ENCODE data around the gene GRM7. TPM values are rescaled to one million over a fixed set of nuclear protein-coding genes. Genes with fewer than 3 reads are reported as not detected.

Gene GRM7
- total and polyA plus RNA-seq, 4 donors: 0.08 to 0.33 TPM; not detected in 2

DNA sequence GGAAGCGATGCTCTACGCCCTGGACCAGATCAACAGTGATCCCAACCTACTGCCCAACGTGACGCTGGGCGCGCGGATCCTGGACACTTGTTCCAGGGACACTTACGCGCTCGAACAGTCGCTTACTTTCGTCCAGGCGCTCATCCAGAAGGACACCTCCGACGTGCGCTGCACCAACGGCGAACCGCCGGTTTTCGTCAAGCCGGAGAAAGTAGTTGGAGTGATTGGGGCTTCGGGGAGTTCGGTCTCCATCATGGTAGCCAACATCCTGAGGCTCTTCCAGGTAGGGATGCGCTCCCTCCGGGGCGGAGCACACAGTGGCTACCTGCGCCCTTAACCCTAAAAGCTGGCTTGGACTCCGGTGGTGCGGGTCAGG lies 698 bp downstream of the GRM7 start:
- 7% methylated on average over 30 of the region's 30 CpGs for WGBS
- Histone ChIP-seq H3K9ac (ENCODE audit: low read depth in 1 of 2, low read length in 2 of 2) (no peak overlapping the region), H3K27ac (ENCODE audit: low read depth in 1 of 2, low read length in 2 of 2) (no peak overlapping the region), H3K4me3 (ENCODE audit: low read depth in 1 of 3, low read length in 3 of 3) (no peak overlapping the region), H3K27me3 (ENCODE audit: control insufficient read depth in 4 of 4, insufficient read depth in 4 of 4, low read length in 3 of 4) (peaks cover 0 to 14% (median 6%) of the 10 kb centered on the region in 4 donors), H3K36me3 (ENCODE audit: control insufficient read depth in 4 of 4, insufficient read depth in 3 of 4, low read depth in 1 of 4, low read length in 3 of 4) (no peaks in the 10 kb centered on the region), H3K4me1 (ENCODE audit: control insufficient read depth in 4 of 4, insufficient read depth in 4 of 4, low read length in 3 of 4) (peaks cover 0 to 18% (median 5%) of the 10 kb centered on the region in 4 donors), H3K9me3 (ENCODE audit: control insufficient read depth in 4 of 4, low read length in 3 of 4) (no peaks in the 10 kb centered on the region)
- DNase-seq (ENCODE audit: low spot score): no peak
- TF ChIP-seq JUND (IDR thresholded peaks at IDR 0.05): no peak
- no peak for TF ChIP-seq RXRA (IDR thresholded peaks at IDR 0.05)
- no peak for TF ChIP-seq HNF4G (IDR thresholded peaks at IDR 0.05)
- TF ChIP-seq YY1 (IDR thresholded peaks at IDR 0.05): no peak
- TF ChIP-seq RAD21 (IDR thresholded peaks at IDR 0.05): no peak
- no peak for TF ChIP-seq EGR1 (IDR thresholded peaks at IDR 0.05; ENCODE audit: low read depth in 2 of 2)
- no peak for TF ChIP-seq GABPA (IDR thresholded peaks at IDR 0.05 in 1 of 2, conservative IDR thresholded peaks at IDR 0.05 in 1 of 2)
- TF ChIP-seq CTCF (IDR thresholded peaks at IDR 0.05; ENCODE audit: low read depth, low read length, missing input control): no peak

DNA sequence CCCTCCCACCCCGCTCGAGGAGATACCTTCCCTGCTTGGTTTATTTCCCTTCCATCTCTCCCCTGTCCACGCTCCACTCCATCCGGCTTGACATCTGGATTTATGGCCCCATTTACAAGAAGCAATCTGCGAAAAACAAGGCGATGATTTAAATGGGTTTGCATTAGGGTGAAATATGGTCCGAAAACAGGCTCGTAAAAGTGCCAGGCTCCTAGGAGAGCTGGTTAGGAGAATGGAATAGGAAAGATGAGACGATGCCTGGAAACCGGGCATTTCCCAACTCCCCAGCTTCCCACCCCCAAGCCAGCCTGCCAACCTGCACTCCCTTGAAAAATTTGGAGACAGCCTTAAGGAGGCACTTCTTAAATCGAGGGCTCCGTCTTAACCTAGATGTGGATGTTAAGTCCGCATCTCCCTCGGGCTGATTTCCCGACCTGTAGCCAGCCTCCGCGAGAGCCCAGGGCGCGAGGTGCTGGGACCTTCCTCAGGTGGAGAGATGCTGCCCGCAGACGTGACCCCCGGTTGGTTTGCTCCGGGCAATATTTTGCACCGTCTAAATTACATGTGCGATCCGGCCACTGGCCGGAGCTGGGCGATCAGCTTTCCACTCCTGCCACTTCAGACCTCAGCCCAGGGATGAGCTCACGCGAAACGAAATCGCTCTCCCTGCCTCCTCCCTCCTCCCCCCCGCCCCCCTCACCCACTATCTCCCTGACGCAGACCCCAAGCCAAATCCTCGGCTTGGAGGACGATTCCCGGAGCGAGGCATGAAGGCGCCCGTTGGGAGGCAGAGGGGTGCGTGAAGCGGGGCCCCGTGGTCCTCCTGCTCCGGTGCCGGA lies 1.3 kb downstream of the GRM7 start:
- peaks cover 0 to 14% (median 8%) of the 10 kb centered on the region in 4 donors for H3K27me3 ChIP-seq (ENCODE audit: control insufficient read depth in 4 of 4, insufficient read depth in 4 of 4, low read length in 3 of 4)
- H3K9ac ChIP-seq (ENCODE audit: low read depth in 1 of 2, low read length in 2 of 2): no peak overlapping the region
- H3K4me1 ChIP-seq (ENCODE audit: control insufficient read depth in 4 of 4, insufficient read depth in 4 of 4, low read length in 3 of 4): peaks cover 0 to 18% (median 5%) of the 10 kb centered on the region in 4 donors
- no peak for DNase-seq (ENCODE audit: low spot score)
- no peaks in the 10 kb centered on the region for H3K9me3 ChIP-seq (ENCODE audit: control insufficient read depth in 4 of 4, low read length in 3 of 4)
- WGBS: 4% methylated on average over 45 of the region's 45 CpGs
- TF ChIP-seq GABPA (IDR thresholded peaks at IDR 0.05 in 1 of 2, conservative IDR thresholded peaks at IDR 0.05 in 1 of 2) (no peak), EGR1 (IDR thresholded peaks at IDR 0.05; ENCODE audit: low read depth in 2 of 2) (no peak), REST (IDR thresholded peaks at IDR 0.05) (no peak), MAX (IDR thresholded peaks at IDR 0.05) (no peak), ATF3 (IDR thresholded peaks at IDR 0.05) (no peak), HNF4A (conservative IDR thresholded peaks at IDR 0.05) (no peak), FOXA2 (IDR thresholded peaks at IDR 0.05) (no peak), CTCF (IDR thresholded peaks at IDR 0.05; ENCODE audit: low read depth, low read length, missing input control) (no peak), RAD21 (IDR thresholded peaks at IDR 0.05) (no peak), JUND (IDR thresholded peaks at IDR 0.05) (no peak), YY1 (IDR thresholded peaks at IDR 0.05) (no peak), TAF1 (conservative IDR thresholded peaks at IDR 0.05) (no peak), RXRA (IDR thresholded peaks at IDR 0.05) (no peak), FOXA1 (IDR thresholded peaks at IDR 0.05) (no peak), NR2F2 (IDR thresholded peaks at IDR 0.05) (no peak), SP1 (IDR thresholded peaks at IDR 0.05) (no peak), HNF4G (IDR thresholded peaks at IDR 0.05) (no peak)
- TF ChIP-seq, protein P1, sequence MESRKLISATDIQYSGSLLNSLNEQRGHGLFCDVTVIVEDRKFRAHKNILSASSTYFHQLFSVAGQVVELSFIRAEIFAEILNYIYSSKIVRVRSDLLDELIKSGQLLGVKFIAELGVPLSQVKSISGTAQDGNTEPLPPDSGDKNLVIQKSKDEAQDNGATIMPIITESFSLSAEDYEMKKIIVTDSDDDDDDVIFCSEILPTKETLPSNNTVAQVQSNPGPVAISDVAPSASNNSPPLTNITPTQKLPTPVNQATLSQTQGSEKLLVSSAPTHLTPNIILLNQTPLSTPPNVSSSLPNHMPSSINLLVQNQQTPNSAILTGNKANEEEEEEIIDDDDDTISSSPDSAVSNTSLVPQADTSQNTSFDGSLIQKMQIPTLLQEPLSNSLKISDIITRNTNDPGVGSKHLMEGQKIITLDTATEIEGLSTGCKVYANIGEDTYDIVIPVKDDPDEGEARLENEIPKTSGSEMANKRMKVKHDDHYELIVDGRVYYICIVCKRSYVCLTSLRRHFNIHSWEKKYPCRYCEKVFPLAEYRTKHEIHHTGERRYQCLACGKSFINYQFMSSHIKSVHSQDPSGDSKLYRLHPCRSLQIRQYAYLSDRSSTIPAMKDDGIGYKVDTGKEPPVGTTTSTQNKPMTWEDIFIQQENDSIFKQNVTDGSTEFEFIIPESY (IDR thresholded peaks at IDR 0.05): no peak
- H3K36me3 ChIP-seq (ENCODE audit: control insufficient read depth in 4 of 4, insufficient read depth in 3 of 4, low read depth in 1 of 4, low read length in 3 of 4): no peaks in the 10 kb centered on the region
- H3K4me3 ChIP-seq (ENCODE audit: low read depth in 1 of 3, low read length in 3 of 3): peak overlapping the region in 1 of 3 donors; percentile 17
- H3K27ac ChIP-seq (ENCODE audit: low read depth in 1 of 2, low read length in 2 of 2): no peak overlapping the region

Data from liver (tissue), 9 donors.